MCF 10A (cell line): ENCODE measurements around the gene ZNG1F. TPM values are rescaled to one million over a fixed set of nuclear protein-coding genes. Genes with fewer than 3 reads are reported as not detected.
"Not testable (repeated sequence)": the region's sequence is repeated elsewhere in the genome, so short reads cannot be mapped to it uniquely, and the experiment has no call there.

Source experiments
- BruUV-seq: library from RNA; stranded (reverse); fragments of 400-500 nt; replicated peaks from 2 replicates; lab custom pipeline; 2021; lab: Mats Ljungman, UMichigan
- CTCF ChIA-PET: fragments of 300-600 bp; sonication (Branson Sonifier 250); formaldehyde crosslinking; extraction: SDS; loops from one replicate; lab custom pipeline; 2021; ENCODE audit warnings: antibody characterized with exemption, inconsistent platforms; lab: Yijun Ruan, JAX
- POLR2A ChIA-PET: fragments of 300-600, 350-650 bp; sonication (Branson Sonifier 250); formaldehyde crosslinking; extraction: SDS; loops from one replicate; lab custom pipeline; 2020; ENCODE audit warnings: antibody characterized with exemption, inconsistent platforms; lab: Yijun Ruan, JAX
- DNase-seq: peaks from one replicate; pipeline ENCODE4 v3.0.0-alpha.2; 2018; ENCODE audit not compliant: unreplicated experiment
- H3K27ac Mint-ChIP-seq: one replicate; pipeline ENCODE4 v1.8.0; 2022; ENCODE audit warnings: mild to moderate bottlenecking, low read depth, mixed read lengths; ENCODE audit not compliant: unreplicated experiment
- H3K27me3 Mint-ChIP-seq: one replicate; pipeline ENCODE4 v1.8.0; 2022; ENCODE audit warnings: mixed read lengths; ENCODE audit not compliant: insufficient read depth, unreplicated experiment
- H3K36me3 Mint-ChIP-seq: one replicate; pipeline ENCODE4 v1.8.0; 2022; ENCODE audit warnings: mild to moderate bottlenecking, moderate library complexity, mixed read lengths; ENCODE audit not compliant: insufficient read depth, unreplicated experiment
- H3K4me1 Mint-ChIP-seq: one replicate; pipeline ENCODE4 v1.8.0; 2022; ENCODE audit warnings: mixed read lengths; ENCODE audit not compliant: insufficient read depth, unreplicated experiment
- H3K4me3 Mint-ChIP-seq: one replicate; pipeline ENCODE4 v1.8.0; 2022; ENCODE audit warnings: mild to moderate bottlenecking, moderate library complexity, mixed read lengths; ENCODE audit not compliant: unreplicated experiment
- H3K9me3 Mint-ChIP-seq: one replicate; pipeline ENCODE4 v1.8.0; 2022; ENCODE audit warnings: mixed read lengths; ENCODE audit not compliant: unreplicated experiment
- intact Hi-C: fragments of 100-400 bp; cut with micrococcal nuclease; formaldehyde crosslinking; loops from 2 replicates; pipeline ENCODE4 v1.14.1; 2022
- total RNA-seq: library from RNA; stranded (reverse); gene quantifications from 2 replicates; pipeline ENCODE4 v1.2.3, GENCODE V29; 2022

The ZNG1F gene
- total RNA-seq, 1 experiment from 2014 or later: 30.5 TPM

- POLR2A ChIA-PET, H3K9me3 Mint-ChIP-seq, H3K27me3 Mint-ChIP-seq, H3K36me3 Mint-ChIP-seq, BruUV-seq, H3K27ac Mint-ChIP-seq, H3K4me3 Mint-ChIP-seq, DNase-seq, H3K4me1 Mint-ChIP-seq, CTCF ChIA-PET, intact Hi-C loops: not testable (repeated sequence)
These were observed 77.7 kb downstream of the ZNG1F start for GRCh38 chr9:41111414-41111813.

DNA sequence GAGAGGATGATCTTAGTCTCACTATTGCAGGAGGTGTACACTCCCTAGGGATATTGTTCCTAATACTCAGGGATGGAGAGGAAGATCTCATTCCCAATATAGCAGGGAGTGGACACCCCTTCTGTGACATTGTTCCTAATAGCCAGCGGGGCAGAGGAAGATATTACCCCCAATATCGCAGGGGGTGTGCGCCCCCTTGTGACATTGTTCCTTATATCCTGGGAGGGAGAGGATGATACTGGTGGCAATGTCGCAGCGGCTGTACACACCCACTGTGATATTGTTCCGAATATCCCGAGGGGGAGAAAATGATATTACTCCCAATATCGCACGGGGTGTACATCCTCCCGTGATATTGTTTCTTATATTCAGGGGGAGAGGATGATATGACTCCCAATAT, 78.2 kb downstream of the ZNG1F start:
- H3K4me1 Mint-ChIP-seq, H3K9me3 Mint-ChIP-seq, H3K4me3 Mint-ChIP-seq, H3K27me3 Mint-ChIP-seq, DNase-seq, H3K36me3 Mint-ChIP-seq, POLR2A ChIA-PET, H3K27ac Mint-ChIP-seq, intact Hi-C loops, CTCF ChIA-PET, BruUV-seq: not testable (repeated sequence)

GRCh38 chr9:41109253-41109652, 79.9 kb downstream of the ZNG1F start:
- H3K27me3 Mint-ChIP-seq, BruUV-seq, intact Hi-C loops, H3K36me3 Mint-ChIP-seq, H3K9me3 Mint-ChIP-seq, POLR2A ChIA-PET, DNase-seq, H3K4me3 Mint-ChIP-seq, CTCF ChIA-PET, H3K4me1 Mint-ChIP-seq, H3K27ac Mint-ChIP-seq: not testable (repeated sequence)

- DNase-seq, H3K36me3 Mint-ChIP-seq, CTCF ChIA-PET, H3K27ac Mint-ChIP-seq, H3K27me3 Mint-ChIP-seq, BruUV-seq, H3K4me1 Mint-ChIP-seq, H3K9me3 Mint-ChIP-seq, intact Hi-C loops, POLR2A ChIA-PET, H3K4me3 Mint-ChIP-seq: not testable (repeated sequence)
These were observed 80.3 kb downstream of the ZNG1F start for GRCh38 chr9:41108816-41109215.

GRCh38 chr9:41106472-41107116, 82.5 kb downstream of the ZNG1F start:
- intact Hi-C loops, H3K27me3 Mint-ChIP-seq, DNase-seq: not testable (repeated sequence)

DNA sequence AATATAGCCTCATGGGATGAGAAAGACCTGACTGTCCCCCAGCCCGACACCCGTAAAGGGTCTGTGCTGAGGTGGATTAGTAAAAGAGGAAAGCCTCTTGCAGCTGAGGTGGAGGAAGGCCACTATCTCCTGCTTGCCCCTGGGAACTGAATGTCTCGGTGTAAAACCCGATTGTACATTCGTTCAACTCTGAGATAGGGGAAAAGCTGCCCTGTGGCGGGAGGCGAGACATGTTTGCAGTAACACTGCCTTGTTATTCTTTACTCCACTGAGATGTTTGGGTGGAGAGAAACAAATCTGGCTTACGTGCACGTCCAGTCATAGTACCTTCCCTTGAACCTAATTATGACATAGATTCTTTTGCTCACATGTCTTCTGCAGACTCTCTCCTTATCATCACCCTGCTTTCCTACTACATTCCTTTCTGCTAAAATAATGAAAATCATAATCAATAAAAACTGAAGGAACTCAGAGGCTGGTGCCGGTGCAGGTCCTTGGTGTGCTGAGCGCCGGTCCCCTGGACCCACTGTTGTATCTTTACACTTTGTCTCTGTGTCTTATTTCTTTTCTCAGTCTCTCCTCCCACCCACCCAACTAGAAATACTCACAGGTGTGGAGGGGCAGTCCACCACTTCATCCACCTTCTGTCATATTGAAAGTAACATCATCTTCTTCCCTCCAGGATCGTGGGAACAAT, 83.4 kb downstream of the ZNG1F start:
- H3K4me3 Mint-ChIP-seq, H3K27ac Mint-ChIP-seq, H3K9me3 Mint-ChIP-seq, H3K36me3 Mint-ChIP-seq, intact Hi-C loops, BruUV-seq, H3K27me3 Mint-ChIP-seq, CTCF ChIA-PET, POLR2A ChIA-PET, DNase-seq, H3K4me1 Mint-ChIP-seq: not testable (repeated sequence)

More at GRCh38 chr9:41106472-41107116, 82.5 kb downstream of the ZNG1F start:
- H3K9me3 Mint-ChIP-seq, CTCF ChIA-PET, BruUV-seq, H3K36me3 Mint-ChIP-seq, H3K4me3 Mint-ChIP-seq, POLR2A ChIA-PET, H3K27ac Mint-ChIP-seq, H3K4me1 Mint-ChIP-seq: not testable (repeated sequence)

DNA sequence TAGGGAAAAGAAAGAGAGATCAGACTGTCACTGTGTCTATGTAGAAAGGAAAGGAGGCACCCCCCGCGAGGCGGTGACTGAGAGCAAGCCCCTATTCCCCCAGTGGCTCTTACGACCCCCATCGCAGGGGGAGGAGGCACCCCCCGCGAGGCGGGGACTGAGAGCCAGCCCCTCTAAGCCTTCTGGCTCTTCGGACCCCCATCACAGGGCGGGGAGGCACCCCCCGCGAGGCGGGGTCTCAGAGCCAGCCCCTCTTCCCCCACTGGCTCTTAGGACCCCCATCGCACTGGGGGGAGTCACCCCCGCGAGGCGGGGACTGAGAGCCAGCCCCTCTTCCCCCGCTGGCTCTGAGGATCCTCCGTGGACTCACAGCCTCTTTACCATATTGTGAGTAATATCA, 84.6 kb downstream of the ZNG1F start:
- H3K27me3 Mint-ChIP-seq, BruUV-seq, CTCF ChIA-PET, intact Hi-C loops, H3K36me3 Mint-ChIP-seq, POLR2A ChIA-PET, DNase-seq, H3K4me1 Mint-ChIP-seq, H3K27ac Mint-ChIP-seq, H3K4me3 Mint-ChIP-seq, H3K9me3 Mint-ChIP-seq: not testable (repeated sequence)

- H3K36me3 Mint-ChIP-seq, H3K27ac Mint-ChIP-seq, H3K4me3 Mint-ChIP-seq, CTCF ChIA-PET, H3K27me3 Mint-ChIP-seq, POLR2A ChIA-PET, BruUV-seq, H3K4me1 Mint-ChIP-seq, DNase-seq, H3K9me3 Mint-ChIP-seq, intact Hi-C loops: not testable (repeated sequence)
These were observed 88.6 kb downstream of the ZNG1F start for GRCh38 chr9:41100508-41100907.

DNA sequence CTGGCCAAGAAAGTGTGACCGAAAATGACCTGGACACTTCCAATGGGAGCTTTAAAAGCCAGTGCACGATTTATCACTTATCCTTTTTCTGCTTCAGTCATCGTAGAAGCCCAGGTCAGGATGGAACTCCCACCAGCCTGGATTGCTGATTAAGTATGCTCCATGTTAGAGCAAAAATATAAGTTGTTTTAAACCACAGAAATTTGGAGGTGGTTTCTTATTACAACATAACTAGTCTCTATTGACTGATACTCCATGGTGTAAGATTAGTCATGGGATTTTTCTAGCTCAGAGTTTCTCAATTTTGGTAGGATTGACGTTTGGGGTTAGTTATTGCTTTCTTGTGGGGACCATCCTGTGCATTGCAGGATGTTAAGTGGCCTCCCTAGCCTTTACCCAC, 90.4 kb downstream of the ZNG1F start:
- H3K9me3 Mint-ChIP-seq, H3K27ac Mint-ChIP-seq, H3K4me3 Mint-ChIP-seq, H3K27me3 Mint-ChIP-seq, CTCF ChIA-PET, BruUV-seq, intact Hi-C loops, H3K36me3 Mint-ChIP-seq, POLR2A ChIA-PET, H3K4me1 Mint-ChIP-seq: not testable (repeated sequence)
- DNase-seq: peak; percentile 16
